Kidney (tissue), 14 donors: ENCODE measurements around the gene TNFSF15. TPM values are rescaled to one million over a fixed set of nuclear protein-coding genes. Genes with fewer than 3 reads are reported as not detected.

Experiments
- DNase-seq, 5 donors: peaks; one replicate each; pipeline ENCODE4 v3.0.0-alpha.2; 2013 to 2020
- FAIRE-seq: peaks from 2 replicates; lab custom pipeline; 2012; peaks lifted over from hg19 to GRCh38; lab: Jason Lieb, UNC
- H3K27ac ChIP-seq, 2 donors: one replicate each; pipeline ENCODE4 v1.7.0; 2013; ENCODE audit warnings: low read depth in 2 of 2, low read length in 2 of 2, inconsistent platforms in 1 of 2
- H3K27me3 ChIP-seq: one replicate; pipeline ENCODE4 v1.7.1; 2013; ENCODE audit warnings: low read length, inconsistent platforms; ENCODE audit not compliant: control insufficient read depth, insufficient read depth
- H3K36me3 ChIP-seq, 3 donors: one replicate each; pipeline versions ENCODE4 v1.7.0 to v1.7.1; 2013; ENCODE audit warnings: low read length in 3 of 3, control low read depth in 1 of 3, inconsistent platforms in 1 of 3; ENCODE audit not compliant: insufficient read depth in 3 of 3, control insufficient read depth in 2 of 3
- H3K4me1 ChIP-seq, 3 donors: one replicate each; pipeline versions ENCODE4 v1.7.0 to v1.7.1; 2013; ENCODE audit warnings: low read length in 3 of 3, inconsistent platforms in 1 of 3, low read depth in 1 of 3; ENCODE audit not compliant: control insufficient read depth in 2 of 3, insufficient read depth in 2 of 3
- H3K4me3 ChIP-seq, 3 donors: one replicate each; pipeline versions ENCODE4 v1.7.0 to v1.8.1; 2013; ENCODE audit warnings: low read length in 3 of 3, control low read depth in 1 of 3, inconsistent platforms in 1 of 3
- H3K9ac ChIP-seq, 3 donors: one replicate each; pipeline versions ENCODE4 v1.7.0 to v1.7.1; 2013; ENCODE audit warnings: low read length in 3 of 3, control low read depth in 1 of 3, inconsistent platforms in 1 of 3
- H3K9me3 ChIP-seq, 3 donors: one replicate each; pipeline versions ENCODE4 v1.7.0 to v1.7.1; 2013; ENCODE audit warnings: low read length in 3 of 3, control low read depth in 1 of 3, inconsistent platforms in 1 of 3; ENCODE audit not compliant: control insufficient read depth in 2 of 3, insufficient read depth in 1 of 3
- CTCF ChIP-seq: IDR thresholded peaks from 3 replicates; pipeline ENCODE4 v1.5.1; 2012; ENCODE audit warnings: mild to moderate bottlenecking, moderate library complexity, borderline replicate concordance; ENCODE audit not compliant: insufficient read depth; ENCODE audit errors: extremely low read depth
- intact Hi-C: fragments of 100-400 bp; cut with DNase I; formaldehyde crosslinking; loops from one replicate; pipeline ENCODE4 v1.11.1; 2022
- polyA plus RNA-seq: library from polyadenylated mRNA; stranded (reverse); fragments of 350-450 nt; fragmentation: Illumina TruSeq; extraction: RNeasy Lipid Tissue Mini Kit (QIAGEN cat#74804); gene quantifications from one replicate; pipeline ENCODE4 v1.2.3, GENCODE V29; 2014; ENCODE audit warnings: low read depth, low replicate concordance; ENCODE audit not compliant: insufficient read depth
- total RNA-seq: library from RNA; stranded (reverse); fragmentation: NEBNext Ultra II Directional; extraction: Animal tissue kit (Norgen Biotek cat#: 25700); gene quantifications from one replicate; pipeline ENCODE4 v1.2.1, GENCODE V29; 2021
- donor health status: control.
- donor health status: control.
- donor health status: control.
- donor health status: control.
- donor health status: control.
- donor health status: DM: yes; HTN: yes; CAD: no.
- donor health status: Normal renal cell carcinoma (clear cell type).

TNFSF15 gene
- total and polyA plus RNA-seq, 2 donors from 2014 or later: 1.4 to 2.3 TPM

GRCh38 chr9:114822708-114823107 is 16.9 kb upstream of the TNFSF15 start:
- no peak overlapping the region for H3K4me3 ChIP-seq
- no peaks in the 10 kb centered on the region for H3K9me3 ChIP-seq
- no peak overlapping the region for H3K27ac ChIP-seq
- H3K4me1 ChIP-seq: peaks cover 0 to 4% (median 3%) of the 10 kb centered on the region in 3 donors
- no peak overlapping the region for H3K9ac ChIP-seq
- DNase-seq (no peak), FAIRE-seq (no peak)
- TF ChIP-seq CTCF: no peak
- intact Hi-C loops: no loop called here
- H3K36me3 ChIP-seq: no peaks in the 10 kb centered on the region
- no peaks in the 10 kb centered on the region for H3K27me3 ChIP-seq

GRCh38 chr9:114820776-114821501 is 15.1 kb upstream of the TNFSF15 start:
- TF ChIP-seq CTCF: no peak
- Histone ChIP-seq H3K4me1 (peaks cover 0 to 4% (median 3%) of the 10 kb centered on the region in 3 donors), H3K9ac (no peak overlapping the region), H3K9me3 (no peaks in the 10 kb centered on the region), H3K27ac (peak overlapping the region; percentile 25 to 38), H3K36me3 (no peaks in the 10 kb centered on the region), H3K27me3 (no peaks in the 10 kb centered on the region), H3K4me3 (no peak overlapping the region)
- intact Hi-C loops: no loop called here
- peak; percentile 96 for FAIRE-seq
- peak in 1 of 5 donors; percentile 6 for DNase-seq

- intact Hi-C loops: no loop called here
- FAIRE-seq: no peak
- no peaks in the 10 kb centered on the region for H3K9me3 ChIP-seq
Measured at GRCh38 chr9:114818178-114818577, 12.3 kb upstream of the TNFSF15 start.

More at GRCh38 chr9:114818178-114818577, 12.3 kb upstream of the TNFSF15 start:
- Histone ChIP-seq H3K36me3 (no peaks in the 10 kb centered on the region), H3K4me1 (peaks cover 0 to 4% (median 3%) of the 10 kb centered on the region in 3 donors), H3K27me3 (no peaks in the 10 kb centered on the region), H3K9ac (no peak overlapping the region), H3K27ac (no peak overlapping the region), H3K4me3 (no peak overlapping the region)
- no peak for TF ChIP-seq CTCF
- no peak for DNase-seq
